ENCODE data around the gene ASH1L. TPM values are rescaled to one million over a fixed set of nuclear protein-coding genes. Genes with fewer than 3 reads are reported as not detected.

Gene ASH1L
- total RNA-seq, 1 donor from 2014 or later: 15.0 TPM

DNA sequence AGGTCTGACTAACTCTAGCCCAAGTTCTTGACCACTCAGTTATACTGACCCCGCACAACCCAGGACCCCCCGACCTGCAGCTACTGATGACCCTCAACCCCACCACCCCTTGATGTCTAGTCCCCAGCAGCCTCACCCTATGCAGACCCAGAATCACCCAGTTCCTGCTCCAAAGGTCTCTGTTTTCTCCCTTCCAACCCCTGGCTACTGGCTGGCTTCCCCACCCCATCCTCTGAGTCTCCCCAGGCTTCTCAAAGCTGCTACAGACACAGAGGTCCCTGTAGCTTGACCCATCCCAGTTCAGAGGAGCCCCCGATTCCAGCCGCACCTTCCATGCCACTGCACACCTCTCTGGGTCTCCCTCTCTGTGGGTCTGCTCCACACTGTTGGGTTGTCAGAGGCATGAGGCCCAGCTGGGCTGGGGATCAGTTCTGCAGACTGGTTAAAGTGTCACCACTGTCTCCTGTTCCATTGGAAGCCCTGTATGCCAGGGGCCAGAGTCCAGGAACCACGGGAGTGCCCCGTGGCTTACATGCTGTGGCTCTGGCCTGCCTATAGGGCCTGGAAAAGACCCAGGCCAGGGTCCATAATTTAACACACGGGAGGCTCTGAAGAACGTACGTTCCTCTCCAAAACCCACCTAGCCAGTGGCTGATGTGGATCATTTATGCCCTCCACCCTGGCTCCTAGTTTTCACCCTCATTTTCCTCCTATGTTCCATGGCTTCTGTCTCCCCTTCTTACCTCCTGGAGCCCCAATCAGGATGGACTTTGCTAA, 261.9 kb downstream of the ASH1L start:
- FAIRE-seq (no peak), DNase-seq (ENCODE audit: low read depth) (no peak)
- TF ChIP-seq, protein P1, sequence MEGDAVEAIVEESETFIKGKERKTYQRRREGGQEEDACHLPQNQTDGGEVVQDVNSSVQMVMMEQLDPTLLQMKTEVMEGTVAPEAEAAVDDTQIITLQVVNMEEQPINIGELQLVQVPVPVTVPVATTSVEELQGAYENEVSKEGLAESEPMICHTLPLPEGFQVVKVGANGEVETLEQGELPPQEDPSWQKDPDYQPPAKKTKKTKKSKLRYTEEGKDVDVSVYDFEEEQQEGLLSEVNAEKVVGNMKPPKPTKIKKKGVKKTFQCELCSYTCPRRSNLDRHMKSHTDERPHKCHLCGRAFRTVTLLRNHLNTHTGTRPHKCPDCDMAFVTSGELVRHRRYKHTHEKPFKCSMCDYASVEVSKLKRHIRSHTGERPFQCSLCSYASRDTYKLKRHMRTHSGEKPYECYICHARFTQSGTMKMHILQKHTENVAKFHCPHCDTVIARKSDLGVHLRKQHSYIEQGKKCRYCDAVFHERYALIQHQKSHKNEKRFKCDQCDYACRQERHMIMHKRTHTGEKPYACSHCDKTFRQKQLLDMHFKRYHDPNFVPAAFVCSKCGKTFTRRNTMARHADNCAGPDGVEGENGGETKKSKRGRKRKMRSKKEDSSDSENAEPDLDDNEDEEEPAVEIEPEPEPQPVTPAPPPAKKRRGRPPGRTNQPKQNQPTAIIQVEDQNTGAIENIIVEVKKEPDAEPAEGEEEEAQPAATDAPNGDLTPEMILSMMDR (IDR thresholded peaks at IDR 0.05; ENCODE audit: insufficient read depth, low read length, severe bottlenecking): no peak
- no peaks in the 10 kb centered on the region for H3K36me3 ChIP-seq (ENCODE audit: control insufficient read depth, insufficient read depth, low read length)
- no peak overlapping the region for H3K4me3 ChIP-seq (ENCODE audit: low read depth, low read length)
- H3K27me3 ChIP-seq (ENCODE audit: control insufficient read depth, insufficient read depth, low read length): no peaks in the 10 kb centered on the region

DNA sequence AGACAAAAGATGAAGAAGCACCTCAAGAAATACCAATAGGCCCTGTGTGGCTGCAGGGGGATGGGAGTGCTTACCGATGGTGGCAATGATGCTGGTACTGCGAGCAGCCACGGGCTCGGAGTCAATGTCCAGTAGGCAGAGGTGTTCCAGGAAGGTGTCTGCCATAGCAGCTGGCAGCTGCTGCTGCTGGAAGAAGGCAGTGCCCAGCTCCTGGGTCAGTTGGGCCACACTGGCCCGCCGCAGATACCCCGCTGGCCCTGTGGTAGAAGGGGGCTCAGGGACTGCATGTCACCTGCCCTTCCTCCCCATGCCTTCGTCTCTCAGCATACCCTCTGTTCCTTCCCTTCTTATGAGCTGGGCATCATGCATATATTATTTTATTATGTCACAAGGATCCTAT, 262.6 kb downstream of the ASH1L start:
- TF ChIP-seq, protein P1 (IDR thresholded peaks at IDR 0.05; ENCODE audit: insufficient read depth, low read length, severe bottlenecking): no peak
- Histone ChIP-seq H3K4me3 (ENCODE audit: low read depth, low read length) (no peak overlapping the region), H3K36me3 (ENCODE audit: control insufficient read depth, insufficient read depth, low read length) (no peaks in the 10 kb centered on the region), H3K27me3 (ENCODE audit: control insufficient read depth, insufficient read depth, low read length) (peaks cover 2% of the 10 kb centered on the region)
- no peak for FAIRE-seq
- no peak for DNase-seq (ENCODE audit: low read depth)

DNA sequence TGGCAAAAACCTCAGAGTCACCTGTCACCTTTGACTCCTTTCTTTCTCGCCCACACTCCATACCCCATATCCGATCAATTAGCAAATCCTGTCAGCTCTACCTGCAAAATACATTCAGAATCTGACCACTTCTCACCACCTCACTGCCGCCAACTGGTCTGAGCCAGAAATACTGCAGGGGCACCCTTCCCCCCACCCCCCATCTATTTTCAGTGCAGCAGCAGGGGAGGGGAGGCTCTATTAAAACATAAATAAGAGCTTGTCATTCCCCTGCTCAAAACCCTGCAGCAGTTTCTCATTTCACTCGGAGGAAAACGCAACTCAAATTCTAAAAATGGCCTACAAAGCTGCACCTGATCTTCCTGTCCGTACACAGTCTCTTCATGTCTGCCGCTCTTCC, 265.2 kb downstream of the ASH1L start:
- no peak for DNase-seq (ENCODE audit: low read depth)
- peaks cover 6% of the 10 kb centered on the region for H3K27me3 ChIP-seq (ENCODE audit: control insufficient read depth, insufficient read depth, low read length)
- FAIRE-seq: no peak
- no peak overlapping the region for H3K4me3 ChIP-seq (ENCODE audit: low read depth, low read length)
- TF ChIP-seq, protein P1 (IDR thresholded peaks at IDR 0.05; ENCODE audit: insufficient read depth, low read length, severe bottlenecking): no peak
- no peaks in the 10 kb centered on the region for H3K36me3 ChIP-seq (ENCODE audit: control insufficient read depth, insufficient read depth, low read length)

DNA sequence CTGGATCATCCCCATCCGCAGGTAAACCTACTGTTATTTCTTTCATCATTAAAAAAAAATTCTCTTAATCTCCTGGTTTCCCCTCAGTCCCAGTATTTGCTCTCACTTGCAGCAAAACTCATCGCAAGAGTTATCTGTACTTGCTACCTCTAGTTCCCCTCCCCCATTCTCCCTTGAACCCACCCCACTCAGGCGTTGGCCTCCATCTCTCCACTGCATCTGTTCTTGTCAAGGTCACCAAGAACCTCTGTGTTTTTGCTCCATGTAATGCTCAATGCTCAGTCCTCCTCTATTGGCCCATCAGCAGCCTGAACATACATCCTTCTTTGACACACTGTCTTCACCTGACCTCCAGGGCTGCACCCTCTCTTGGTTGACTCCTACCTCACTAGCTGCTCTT, 265.9 kb downstream of the ASH1L start:
- Histone ChIP-seq H3K4me3 (ENCODE audit: low read depth, low read length) (no peak overlapping the region), H3K36me3 (ENCODE audit: control insufficient read depth, insufficient read depth, low read length) (no peaks in the 10 kb centered on the region), H3K27me3 (ENCODE audit: control insufficient read depth, insufficient read depth, low read length) (peaks cover 6% of the 10 kb centered on the region)
- TF ChIP-seq, protein P1 (IDR thresholded peaks at IDR 0.05; ENCODE audit: insufficient read depth, low read length, severe bottlenecking): no peak
- FAIRE-seq (no peak), DNase-seq (ENCODE audit: low read depth) (no peak)

DNA sequence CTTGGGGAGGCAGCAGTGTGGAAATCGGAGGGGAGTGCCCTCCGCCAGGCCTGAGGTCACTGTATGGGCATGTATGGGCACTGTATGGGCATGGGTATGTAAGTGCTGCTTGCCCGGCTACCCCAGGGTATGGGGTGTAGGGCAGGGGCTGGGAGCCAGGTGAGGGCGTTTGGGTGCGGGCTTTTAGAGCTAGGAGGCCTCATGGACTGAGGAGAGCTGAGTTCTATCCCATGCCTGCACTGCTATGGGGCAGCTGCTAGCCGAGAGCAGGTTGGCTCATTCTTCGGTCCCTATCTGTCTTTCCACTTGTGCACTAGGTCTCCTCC, 266.7 kb downstream of the ASH1L start:
- H3K36me3 ChIP-seq (ENCODE audit: control insufficient read depth, insufficient read depth, low read length): no peaks in the 10 kb centered on the region
- TF ChIP-seq, protein P1 (IDR thresholded peaks at IDR 0.05; ENCODE audit: insufficient read depth, low read length, severe bottlenecking): no peak
- FAIRE-seq: no peak
- DNase-seq (ENCODE audit: low read depth): no peak
- peaks cover 6% of the 10 kb centered on the region for H3K27me3 ChIP-seq (ENCODE audit: control insufficient read depth, insufficient read depth, low read length)
- no peak overlapping the region for H3K4me3 ChIP-seq (ENCODE audit: low read depth, low read length)

Data from bronchial epithelial cell (primary cell).